HG02970 (cell line): ENCODE results near the gene ENTPD6.
"Not testable (repeated sequence)": the region's sequence is repeated elsewhere in the genome, so short reads cannot be mapped to it uniquely, and the experiment has no call there.

Experiments
- ATAC-seq: cut with Tn5 transposase; IDR thresholded peaks from one replicate; pipeline ENCODE4 v1.9.1; 2021; ENCODE audit warnings: mild to moderate bottlenecking, moderate library complexity, moderate number of reproducible peaks; ENCODE audit not compliant: unreplicated experiment, low FRiP score

Gene ENTPD6

GRCh38 chr20:25252686-25253421, 57.3 kb downstream of the ENTPD6 start:
- no peak for ATAC-seq

- ATAC-seq = no peak
These were observed 58.2 kb downstream of the ENTPD6 start for GRCh38 chr20:25253606-25254275.

- ATAC-seq = no peak
These were observed 59.1 kb downstream of the ENTPD6 start for GRCh38 chr20:25254571-25254970.

DNA sequence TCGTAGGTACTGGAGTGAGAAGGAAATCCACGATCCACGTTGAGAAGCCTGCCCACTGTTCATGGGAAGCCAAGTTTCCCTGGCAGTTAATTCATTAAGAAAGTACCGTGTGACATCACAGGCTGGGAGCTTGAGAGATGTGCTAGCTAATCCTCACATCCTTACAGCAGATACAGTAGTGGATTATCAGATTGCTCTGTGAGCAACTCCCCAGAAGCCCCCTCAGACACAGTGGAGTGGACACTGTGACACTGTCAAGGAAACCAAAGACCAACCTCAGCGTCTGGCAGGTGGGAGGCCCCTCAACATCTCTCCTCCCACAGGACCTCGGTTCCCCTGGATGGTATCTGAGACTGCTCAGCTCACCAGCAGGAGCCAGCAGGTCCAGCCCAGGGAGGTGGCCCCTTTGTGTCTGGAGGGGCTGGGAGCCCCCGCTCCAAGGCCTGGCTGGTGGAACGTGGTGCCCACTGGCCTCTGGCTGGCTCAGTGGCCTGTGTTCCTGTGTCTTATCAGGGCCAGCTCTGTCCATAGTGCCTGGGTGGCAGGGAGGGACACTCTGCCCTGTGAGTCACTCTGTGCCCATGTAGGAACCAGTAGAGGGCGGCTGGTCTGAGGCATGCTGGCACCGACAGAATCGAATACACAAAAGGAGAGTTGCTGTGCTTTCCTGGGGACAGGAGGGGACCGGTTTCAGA, 59.6 kb downstream of the ENTPD6 start:
- no peak for ATAC-seq

DNA sequence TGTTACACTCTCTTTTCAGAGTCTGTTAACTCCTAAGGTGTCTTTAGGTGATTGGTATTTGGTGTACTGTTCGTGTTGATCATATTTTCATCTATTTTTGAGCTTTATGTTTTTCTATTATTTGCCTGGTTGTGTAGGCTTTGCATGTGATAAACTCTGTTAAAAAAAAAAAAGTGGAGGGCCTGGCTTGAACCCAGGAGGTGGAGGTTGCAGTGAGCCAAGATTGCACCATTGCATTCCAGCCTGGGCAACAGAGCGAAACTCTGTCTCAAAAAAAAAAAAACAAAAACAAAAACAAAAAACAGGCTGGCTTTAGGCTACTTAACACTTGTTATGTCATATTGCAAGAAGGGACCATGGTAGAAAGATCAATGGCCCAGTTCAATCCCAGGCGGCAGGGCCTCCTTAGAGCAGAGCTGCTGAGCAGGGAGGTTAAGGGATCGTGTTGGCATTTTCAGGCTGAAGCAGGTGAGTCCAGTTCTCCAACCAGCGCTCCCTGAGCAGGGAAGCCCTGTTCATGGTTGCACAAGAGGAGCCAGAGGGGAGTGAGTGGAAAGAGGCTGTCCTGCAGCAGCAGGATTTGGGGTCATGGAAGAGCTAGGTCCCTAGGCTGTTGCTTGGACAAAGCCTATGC, 60.8 kb downstream of the ENTPD6 start:
- ATAC-seq = no peak

GRCh38 chr20:25257130-25257529, 61.6 kb downstream of the ENTPD6 start:
- ATAC-seq = no peak

- ATAC-seq = no peak
These were observed 62.4 kb downstream of the ENTPD6 start for GRCh38 chr20:25257756-25258475.

GRCh38 chr20:25258476-25258805, 62.9 kb downstream of the ENTPD6 start:
- ATAC-seq = no peak

DNA sequence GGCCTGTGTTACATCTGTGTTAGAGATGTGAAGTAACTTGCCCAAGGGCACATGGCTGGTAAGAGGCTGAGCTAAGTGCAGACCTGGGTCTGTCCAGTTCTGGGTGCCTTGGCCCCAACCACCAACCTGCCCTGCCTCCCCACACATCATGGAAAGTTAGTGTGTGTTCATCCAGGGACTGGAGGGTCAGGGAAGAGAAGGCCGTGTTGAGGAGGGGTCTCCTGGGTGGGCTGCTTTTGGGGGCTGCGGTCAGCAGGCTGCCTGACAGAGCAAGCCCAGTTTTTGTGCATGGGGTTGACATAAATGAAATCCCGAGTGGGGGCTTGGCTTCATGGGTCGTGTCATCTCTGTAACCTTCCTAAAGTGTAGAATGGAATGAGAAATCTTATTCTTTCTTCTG, 63.3 kb downstream of the ENTPD6 start:
- ATAC-seq = no peak

GRCh38 chr20:25259358-25259757, 63.8 kb downstream of the ENTPD6 start:
- no peak for ATAC-seq

DNA sequence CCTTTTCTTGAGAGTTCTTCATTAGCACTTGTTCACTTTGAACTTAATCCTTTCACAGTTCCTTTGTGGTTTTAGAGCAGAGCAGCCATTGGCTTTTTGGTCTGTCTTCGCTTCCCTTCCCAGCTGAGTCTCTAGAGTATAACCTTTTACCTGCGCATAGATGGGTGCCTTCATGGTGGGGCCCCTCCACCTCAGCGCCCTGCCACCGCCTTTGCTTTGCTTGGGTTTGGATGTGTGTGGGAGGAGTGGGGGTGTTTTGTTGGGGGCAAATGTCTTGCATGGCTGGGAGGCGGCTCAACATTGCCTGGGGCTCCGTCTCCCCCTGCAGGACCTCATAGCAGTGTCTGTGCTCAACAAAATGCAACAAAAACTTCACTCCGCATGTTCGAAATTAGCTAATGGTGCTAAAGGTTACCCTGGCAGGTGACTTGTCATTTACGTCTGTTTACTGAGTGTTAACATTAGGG, 64.3 kb downstream of the ENTPD6 start:
- ATAC-seq = no peak

GRCh38 chr20:25260770-25261437, 65.4 kb downstream of the ENTPD6 start:
- ATAC-seq = not testable (repeated sequence)

DNA sequence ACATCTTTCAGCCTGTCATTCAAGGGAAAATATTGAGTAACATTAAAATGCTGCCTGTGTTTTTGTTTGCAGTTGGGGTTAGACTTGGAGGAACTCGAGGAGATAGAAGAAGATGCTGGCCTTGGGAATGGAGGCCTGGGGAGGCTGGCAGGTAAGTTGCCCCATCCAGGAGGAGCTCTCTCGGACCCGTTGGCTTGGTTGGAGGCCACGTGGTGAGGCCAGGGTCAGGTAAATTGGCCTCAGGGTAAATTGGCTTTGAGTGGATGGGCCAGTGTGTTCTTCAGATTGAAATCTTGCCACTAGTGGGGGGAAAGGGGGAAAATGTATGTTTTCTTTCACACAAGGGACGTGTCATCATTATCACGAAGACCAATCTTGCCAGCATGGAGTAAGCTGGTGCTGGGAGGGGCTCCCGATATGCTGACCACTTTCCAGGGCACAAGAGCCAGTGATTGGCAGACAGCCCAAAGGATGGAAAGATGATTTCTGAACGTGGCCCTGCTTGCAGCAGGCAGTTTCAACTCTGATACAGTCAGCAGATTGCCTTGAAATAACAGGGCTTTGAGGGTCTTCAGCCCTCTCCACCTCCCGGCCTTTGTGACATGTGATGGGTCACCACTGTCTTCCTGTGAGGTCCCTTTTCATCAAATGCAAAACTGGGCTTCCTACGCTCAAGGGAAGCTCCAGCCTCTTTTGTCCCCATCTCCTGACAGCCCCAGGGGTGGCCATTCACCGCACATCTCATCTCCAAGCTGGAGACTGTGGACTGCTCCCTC, 73.7 kb downstream of the ENTPD6 start:
- no peak for ATAC-seq

- ATAC-seq = no peak
These were observed 74.3 kb downstream of the ENTPD6 start for GRCh38 chr20:25269833-25270170.

DNA sequence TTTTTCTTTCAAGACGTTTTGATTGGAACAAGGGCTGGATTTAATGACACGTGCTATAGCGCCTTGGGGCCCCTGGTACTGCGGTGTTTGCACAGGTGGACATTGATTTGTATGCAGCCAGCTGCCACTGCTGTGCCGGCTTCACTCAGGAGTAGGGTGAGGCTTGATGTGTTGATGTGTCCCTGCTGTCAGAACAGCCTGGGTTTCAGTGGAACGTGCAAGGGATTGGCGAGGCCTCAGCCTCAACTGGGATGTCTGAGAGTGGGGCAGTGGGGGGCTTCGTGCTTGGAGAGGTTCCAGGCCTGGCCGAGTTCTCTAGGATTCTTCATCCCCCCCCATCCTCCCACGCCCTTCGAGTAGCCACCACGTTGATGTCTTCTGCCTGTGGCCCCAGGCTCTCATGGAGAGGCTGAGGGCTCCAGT, 75.3 kb downstream of the ENTPD6 start:
- no peak for ATAC-seq

DNA sequence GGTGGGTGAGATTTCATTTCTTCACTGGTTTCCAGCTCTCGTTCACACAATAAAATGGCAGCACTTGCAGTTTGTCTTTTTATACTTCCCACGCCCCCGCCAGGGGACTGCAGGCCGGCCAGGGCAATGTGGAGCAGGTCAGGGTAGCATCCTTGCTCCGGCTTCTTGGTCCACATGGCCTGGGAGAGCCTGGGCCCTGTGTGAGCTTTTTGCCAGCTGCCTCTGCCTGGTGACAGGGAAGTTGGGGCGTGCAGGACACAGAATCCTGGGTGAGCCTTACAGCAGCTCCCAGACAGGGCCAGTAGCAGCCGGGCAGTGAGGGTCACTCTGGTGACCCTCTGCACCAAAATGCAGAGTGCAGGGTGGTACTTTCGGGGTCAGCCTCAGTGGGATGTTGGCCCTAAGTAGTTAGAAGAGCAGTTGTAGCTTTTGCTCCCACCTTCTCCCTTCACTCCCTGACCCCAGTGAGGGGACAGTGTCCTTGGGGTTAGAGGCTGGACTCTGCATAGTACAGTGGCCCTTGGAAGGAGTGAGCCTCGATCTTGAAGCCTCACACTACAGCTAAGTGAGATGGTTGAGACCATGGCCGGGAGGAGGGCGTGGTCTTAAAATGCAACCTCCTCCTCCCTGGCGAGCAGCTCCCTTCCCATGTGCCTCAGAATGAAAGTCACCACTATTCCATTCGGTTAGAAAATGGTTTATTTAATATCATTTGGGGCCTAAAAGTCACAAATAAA, 76.1 kb downstream of the ENTPD6 start:
- no peak for ATAC-seq

DNA sequence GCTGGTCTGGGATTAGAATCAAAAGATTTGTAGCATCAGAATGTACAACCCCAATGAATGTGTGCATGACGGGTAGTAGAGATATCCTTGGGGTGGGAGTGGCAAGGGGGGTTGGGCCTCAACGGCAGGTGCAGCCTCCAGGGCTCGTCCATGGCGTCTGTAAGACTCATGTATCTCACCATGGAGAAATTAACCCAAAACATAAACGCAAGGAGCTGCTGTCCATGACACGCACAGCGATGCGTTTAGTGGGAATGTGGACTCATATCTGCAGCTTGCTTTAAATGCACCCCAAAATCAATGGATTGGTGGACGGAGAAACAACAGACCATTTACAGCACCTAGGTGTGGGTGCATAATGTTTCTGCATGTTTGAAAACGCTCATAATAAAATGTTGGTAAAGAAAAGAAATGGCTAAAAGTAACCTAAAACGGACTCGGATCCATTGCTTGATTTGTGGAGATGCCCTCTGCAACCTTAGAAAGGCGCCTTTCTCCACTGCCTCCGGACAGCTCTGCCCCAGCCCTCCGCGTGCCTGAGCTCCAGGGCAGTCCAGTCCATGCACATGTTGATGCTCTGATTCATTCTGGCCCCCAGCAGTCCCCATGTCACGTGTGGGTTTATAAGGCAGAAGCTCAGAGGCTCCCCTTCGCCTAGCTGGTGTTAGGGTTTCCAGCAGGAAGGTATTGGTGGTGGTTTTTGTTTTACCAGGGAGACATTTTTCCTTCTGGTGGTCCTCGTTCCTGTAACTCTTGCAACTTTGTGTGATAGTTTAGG, 76.9 kb downstream of the ENTPD6 start:
- ATAC-seq = no peak

DNA sequence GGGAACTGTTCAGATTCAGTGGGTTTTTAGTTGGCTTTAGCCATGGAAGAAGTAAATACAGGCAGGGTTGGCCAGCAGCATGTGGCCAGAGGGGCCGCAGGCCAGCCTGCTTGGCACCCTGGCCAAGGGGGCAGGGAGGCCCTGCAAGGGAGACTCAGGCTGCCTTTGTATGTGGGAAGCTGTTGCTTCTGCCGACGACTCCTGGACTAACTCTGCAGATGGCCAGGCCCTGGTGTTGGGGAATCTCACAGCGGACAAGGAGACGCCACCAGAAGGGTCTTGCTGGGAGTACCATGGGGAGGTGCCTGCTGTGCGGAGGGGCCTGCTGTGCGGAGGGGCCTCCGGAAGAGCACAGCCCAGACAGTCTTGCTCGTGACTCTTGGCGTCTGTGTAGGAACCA, 77.5 kb downstream of the ENTPD6 start:
- ATAC-seq = no peak
